Progenitor cell of endocrine pancreas (in vitro differentiated cells): ENCODE results near the gene GATAD2B. TPM values are rescaled to one million over a fixed set of nuclear protein-coding genes. Genes with fewer than 3 reads are reported as not detected.

Experiments
- DNase-seq: peaks from one replicate; pipeline ENCODE4 v3.0.0; 2021; ENCODE audit warnings: low spot score; ENCODE audit not compliant: unreplicated experiment
- H3K27ac Mint-ChIP-seq: 2 replicates; pipeline ENCODE4 v1.8.0; 2021; ENCODE audit warnings: mild to moderate bottlenecking, moderate library complexity, mixed read lengths
- H3K27me3 Mint-ChIP-seq: 2 replicates; pipeline ENCODE4 v1.8.0; 2021; ENCODE audit warnings: mixed read lengths
- H3K36me3 Mint-ChIP-seq: 2 replicates; pipeline ENCODE4 v1.8.0; 2022; ENCODE audit warnings: mixed read lengths; ENCODE audit not compliant: insufficient read depth
- H3K4me1 Mint-ChIP-seq: 2 replicates; pipeline ENCODE4 v1.8.0; 2021; ENCODE audit warnings: low read depth, mixed read lengths
- H3K4me3 Mint-ChIP-seq: 2 replicates; pipeline ENCODE4 v1.8.0; 2021; ENCODE audit warnings: low read depth, mild to moderate bottlenecking, moderate library complexity, mixed read lengths
- H3K9me3 Mint-ChIP-seq: 2 replicates; pipeline ENCODE4 v1.8.0; 2021; ENCODE audit warnings: low read depth, mixed read lengths
- CTCF ChIP-seq: fragments of 200-600 bp; sonication (generic); IDR thresholded peaks from one replicate; pipeline ENCODE4 v1.5.0; 2021; ENCODE audit warnings: antibody characterized with exemption, mild to moderate bottlenecking; ENCODE audit not compliant: unreplicated experiment
- total RNA-seq: library from RNA; stranded (reverse); gene quantifications from 2 replicates; pipeline ENCODE4 v1.2.1, GENCODE V29; 2021

GATAD2B gene
- total RNA-seq, 1 donor from 2014 or later: 52.6 TPM

DNA sequence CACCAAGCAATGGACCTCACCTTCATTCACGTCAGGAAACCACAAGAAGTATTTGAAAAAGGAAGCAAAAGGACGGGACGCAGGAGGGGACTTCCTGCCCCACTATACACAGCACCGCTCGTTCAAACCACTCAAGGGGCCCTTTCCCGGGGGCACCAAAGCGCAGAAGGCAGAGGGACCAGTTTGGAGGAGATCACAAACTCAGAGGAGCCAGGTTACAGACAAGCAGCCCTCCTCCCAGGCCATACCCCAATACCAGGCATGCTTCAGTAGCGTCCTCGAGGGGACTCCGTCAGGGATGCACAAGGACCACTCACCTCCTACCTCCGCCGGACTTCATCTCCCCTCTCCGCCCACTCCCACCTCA lies 35.0 kb upstream of the GATAD2B start:
- Mint-ChIP-seq H3K9me3 (no peaks in the 10 kb centered on the region), H3K36me3 (peaks cover 10% of the 10 kb centered on the region), H3K27ac (peak overlapping the region; percentile 99), H3K4me1 (peaks cover 39% of the 10 kb centered on the region), H3K4me3 (peak overlapping the region; percentile 99), H3K27me3 (no peaks in the 10 kb centered on the region)
- no peak for DNase-seq
- TF ChIP-seq CTCF: no peak

DNA sequence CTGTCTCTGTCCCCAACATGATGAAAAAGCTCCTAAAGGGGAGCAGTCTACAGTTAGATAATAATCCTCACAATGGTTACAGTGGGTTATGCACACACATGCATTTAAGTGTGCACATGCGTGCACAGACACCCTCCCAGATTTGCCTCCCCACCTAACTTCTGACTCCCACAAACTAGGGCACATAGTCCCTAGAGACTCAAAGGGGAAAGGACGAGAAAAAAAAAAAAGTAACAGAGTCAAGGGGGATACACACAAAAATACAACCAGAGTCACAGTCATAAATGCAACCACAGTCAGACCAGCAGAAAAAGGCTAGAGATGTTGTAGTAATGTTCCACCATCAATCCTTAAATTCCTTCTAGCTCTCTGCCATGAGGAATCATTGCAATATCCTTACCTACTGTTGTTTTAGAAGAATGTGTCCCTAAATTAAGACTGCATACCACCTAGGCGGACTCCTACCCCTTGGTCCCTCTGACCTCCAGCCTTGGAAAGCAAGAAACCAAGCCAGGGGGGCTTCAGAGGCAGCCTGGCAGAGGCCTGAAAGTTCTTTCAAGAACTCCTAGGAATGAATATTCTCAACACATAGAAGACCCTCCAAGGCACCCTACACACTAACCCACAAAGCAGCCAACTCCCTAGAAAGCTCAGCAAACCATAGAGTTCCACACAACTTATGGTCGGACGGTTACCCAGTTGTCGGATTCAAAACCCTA lies 34.4 kb upstream of the GATAD2B start:
- Mint-ChIP-seq H3K9me3 (no peaks in the 10 kb centered on the region), H3K4me3 (peak overlapping the region; percentile 99), H3K27ac (peak overlapping the region; percentile 99), H3K36me3 (peaks cover 10% of the 10 kb centered on the region), H3K4me1 (peaks cover 34% of the 10 kb centered on the region), H3K27me3 (no peaks in the 10 kb centered on the region)
- TF ChIP-seq CTCF: no peak
- no peak for DNase-seq

DNA sequence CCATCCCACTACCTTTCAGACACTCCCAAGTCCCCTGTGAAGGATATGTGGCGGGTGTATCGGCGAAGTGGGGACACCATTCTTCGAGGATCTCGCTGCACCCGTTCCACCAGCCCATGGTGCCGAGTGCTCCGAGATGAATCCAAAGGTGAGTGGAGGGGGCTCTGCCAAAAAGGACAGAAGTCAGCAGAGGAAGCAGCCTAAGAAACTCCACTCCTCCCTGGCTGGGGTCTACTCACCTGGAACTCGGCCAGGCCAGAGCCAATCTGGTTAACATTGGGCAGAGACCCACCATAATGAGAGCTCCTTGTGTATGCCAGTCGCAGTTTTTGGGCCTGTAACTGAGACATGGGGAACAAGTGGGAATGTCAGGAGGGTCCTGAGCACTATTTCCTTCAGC lies 32.1 kb upstream of the GATAD2B start:
- no peak for TF ChIP-seq CTCF
- H3K4me1 Mint-ChIP-seq: peaks cover 22% of the 10 kb centered on the region
- H3K27me3 Mint-ChIP-seq: no peaks in the 10 kb centered on the region
- no peak overlapping the region for H3K4me3 Mint-ChIP-seq
- H3K9me3 Mint-ChIP-seq: no peaks in the 10 kb centered on the region
- DNase-seq: no peak
- H3K27ac Mint-ChIP-seq: peak overlapping the region; percentile 12
- H3K36me3 Mint-ChIP-seq: peaks cover 8% of the 10 kb centered on the region

GRCh38 chr1:153953859-153954365 lies 31.1 kb upstream of the GATAD2B start:
- H3K4me3 Mint-ChIP-seq: no peak overlapping the region
- no peaks in the 10 kb centered on the region for H3K9me3 Mint-ChIP-seq
- peak overlapping the region; percentile 12 for H3K27ac Mint-ChIP-seq
- TF ChIP-seq CTCF: no peak
- peaks cover 22% of the 10 kb centered on the region for H3K4me1 Mint-ChIP-seq
- peaks cover 8% of the 10 kb centered on the region for H3K36me3 Mint-ChIP-seq
- DNase-seq: no peak
- no peaks in the 10 kb centered on the region for H3K27me3 Mint-ChIP-seq

DNA sequence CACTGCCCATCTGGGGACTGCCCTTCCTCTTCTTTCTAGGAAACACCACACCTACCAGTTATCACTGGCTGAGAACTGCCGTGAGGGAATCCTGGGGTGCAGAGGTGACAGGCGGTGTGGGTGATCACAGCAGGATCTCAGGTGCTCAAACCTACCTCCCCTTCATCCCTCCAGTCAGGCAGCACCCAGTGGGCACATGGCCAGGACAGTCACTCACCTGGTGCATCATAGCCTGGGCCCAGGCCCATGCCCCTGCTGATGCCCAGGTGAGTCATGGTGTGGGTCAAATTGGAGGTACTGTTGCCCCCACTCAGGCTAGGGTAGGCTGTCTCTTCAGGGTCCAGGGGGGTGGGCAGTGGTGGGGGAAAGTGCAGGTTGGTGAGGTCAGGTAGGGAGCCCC lies 29.0 kb upstream of the GATAD2B start:
- Mint-ChIP-seq H3K27me3 (no peaks in the 10 kb centered on the region), H3K36me3 (peaks cover 11% of the 10 kb centered on the region), H3K4me1 (peaks cover 11% of the 10 kb centered on the region), H3K4me3 (no peak overlapping the region), H3K9me3 (no peaks in the 10 kb centered on the region), H3K27ac (no peak overlapping the region)
- no peak for DNase-seq
- no peak for TF ChIP-seq CTCF
